ENCODE measurements around the gene FBXL13. TPM values are rescaled to one million over a fixed set of nuclear protein-coding genes. Genes with fewer than 3 reads are reported as not detected.
A peak's percentile ranks its signal among the peaks of the same experiment; 100 is the strongest.
"Not testable (repeated sequence)": the region's sequence is repeated elsewhere in the genome, so short reads cannot be mapped to it uniquely, and the experiment has no call there.

The FBXL13 gene
- total and polyA plus RNA-seq, 10 of the 15 experiments (the other 5 are each of a cell fraction or from before 2014, with no cell fraction given) = 0.08 to 0.95 (median 0.28) TPM; not detected in 2

DNA sequence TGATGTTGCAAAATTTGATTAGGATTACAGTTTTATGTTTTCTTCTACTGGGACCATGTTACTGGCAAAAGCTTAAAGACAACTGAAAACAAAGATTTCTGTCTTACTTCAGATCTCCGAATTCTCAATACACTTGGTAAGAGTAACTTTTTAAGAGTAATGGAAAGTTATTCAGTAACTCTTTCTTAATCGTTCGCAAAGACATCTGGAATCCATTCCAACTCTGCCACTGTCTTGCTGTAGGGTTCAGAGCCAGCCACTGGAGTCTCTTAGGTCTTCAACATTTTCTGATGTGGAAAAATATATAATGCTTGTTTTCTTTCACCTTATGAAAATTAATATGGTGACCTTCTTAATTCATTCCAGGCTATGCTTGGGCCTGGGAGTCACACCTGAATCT is 295.9 kb downstream of the FBXL13 start:
- SMC1A ChIA-PET (ENCODE audit: uncharacterized antibody, unreplicated experiment); FAIRE-seq; H4K20me1 ChIP-seq (ENCODE audit: control insufficient read depth, insufficient read depth): not testable (repeated sequence)

DNA sequence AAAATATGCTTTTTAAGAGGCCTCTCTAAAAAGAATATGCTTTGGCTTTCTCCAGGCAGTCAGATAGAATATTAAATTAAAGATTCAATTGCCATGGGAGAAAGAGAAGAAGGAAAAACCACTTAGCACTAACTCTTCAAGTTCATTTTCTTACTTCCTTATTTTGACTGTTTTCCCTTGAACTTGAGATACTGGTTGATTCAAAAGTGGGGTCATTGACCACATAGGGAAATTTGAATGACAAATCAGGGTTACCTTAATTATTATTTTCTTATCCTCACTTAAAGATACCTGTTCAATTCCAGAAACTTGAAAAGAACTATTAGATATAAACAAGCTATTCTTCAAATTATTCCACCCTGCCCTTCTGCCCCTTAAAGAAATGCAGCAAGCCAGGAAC is 298.4 kb downstream of the FBXL13 start:
- H3K9me3 ChIP-seq (replicated peaks; ENCODE audit: control insufficient read depth, insufficient read depth, low read length); DNase-seq (ENCODE audit: low read depth, low spot score); H3K27me3 ChIP-seq (replicated peaks in 1 of 2; ENCODE audit: control insufficient read depth in 2 of 2, insufficient read depth in 2 of 2, low read length in 1 of 2); H3K4me2 ChIP-seq (ENCODE audit: control insufficient read depth, insufficient read depth); BruUV-seq (replicated peaks); SMC1A ChIA-PET (ENCODE audit: uncharacterized antibody, unreplicated experiment); H3K79me2 ChIP-seq (ENCODE audit: control insufficient read depth, insufficient read depth, low read length); H4K20me1 ChIP-seq (ENCODE audit: control insufficient read depth, insufficient read depth); intact Hi-C loops (cut with micrococcal nuclease; ENCODE audit: unreplicated experiment); H3K27ac ChIP-seq (ENCODE audit: control insufficient read depth, insufficient read depth); RAD21 ChIA-PET (ENCODE audit: unreplicated experiment); H3K36me3 ChIP-seq (ENCODE audit: control insufficient read depth in 2 of 2, insufficient read depth in 2 of 2, low read length in 1 of 2); CTCF ChIA-PET; H2AFZ ChIP-seq (ENCODE audit: control insufficient read depth, low read depth, low read length); FAIRE-seq; in situ Hi-C loops (cut with MboI); H3K9ac ChIP-seq (ENCODE audit: control insufficient read depth, insufficient read depth, low read length); H3K4me1 ChIP-seq (ENCODE audit: control insufficient read depth, insufficient read depth, low read length); H3K4me3 ChIP-seq: not testable (repeated sequence)
- ATAC-seq = peak; percentile 34; the same call in 2 of the 3 replicates
- POLR2A ChIA-PET = interaction anchor here (0.7 kb wide), 1 partner anchor 140 kb away, joined by 3 read pairs; no protein-coding TSS in a partner anchor

More for the DNA sequence above, 295.9 kb downstream of the FBXL13 start:
- H3K9ac ChIP-seq (ENCODE audit: control insufficient read depth, insufficient read depth, low read length); H3K4me1 ChIP-seq (ENCODE audit: control insufficient read depth, insufficient read depth, low read length); ATAC-seq; BruUV-seq (replicated peaks); CTCF ChIA-PET; H3K27me3 ChIP-seq (replicated peaks in 1 of 2; ENCODE audit: control insufficient read depth in 2 of 2, insufficient read depth in 2 of 2, low read length in 1 of 2); RAD21 ChIA-PET (ENCODE audit: unreplicated experiment); POLR2A ChIA-PET; H2AFZ ChIP-seq (ENCODE audit: control insufficient read depth, low read depth, low read length); H3K79me2 ChIP-seq (ENCODE audit: control insufficient read depth, insufficient read depth, low read length); H3K4me3 ChIP-seq; H3K9me3 ChIP-seq (replicated peaks; ENCODE audit: control insufficient read depth, insufficient read depth, low read length); intact Hi-C loops (cut with micrococcal nuclease; ENCODE audit: unreplicated experiment); H3K4me2 ChIP-seq (ENCODE audit: control insufficient read depth, insufficient read depth); DNase-seq (ENCODE audit: low read depth, low spot score); in situ Hi-C loops (cut with MboI); H3K27ac ChIP-seq (ENCODE audit: control insufficient read depth, insufficient read depth); H3K36me3 ChIP-seq (ENCODE audit: control insufficient read depth in 2 of 2, insufficient read depth in 2 of 2, low read length in 1 of 2): not testable (repeated sequence)
- 92% methylated on average over 3 of the region's 3 CpGs for WGBS (ENCODE audit: insufficient coverage, insufficient replicate concordance, low lambda C conversion rate, missing lambda C conversion rate)

DNA sequence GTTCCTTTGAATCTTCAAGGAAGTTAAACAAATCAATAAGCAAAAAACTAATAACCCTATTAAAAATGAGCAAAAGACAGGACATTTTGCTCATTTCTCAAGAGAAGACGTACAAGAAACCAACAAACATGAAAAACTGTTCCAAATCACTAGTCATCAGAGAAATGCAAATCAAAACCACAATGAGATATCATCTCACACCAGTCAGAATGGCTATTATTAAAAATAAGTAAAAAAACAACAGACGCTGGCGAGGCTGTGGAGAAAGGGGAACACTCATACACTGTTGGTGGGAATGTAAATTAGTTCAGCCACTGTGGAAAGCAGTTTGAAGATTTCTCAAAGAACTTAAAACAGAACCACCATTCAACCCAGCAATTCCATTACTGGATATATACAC is 304.1 kb downstream of the FBXL13 start:
- BruUV-seq (replicated peaks); RAD21 ChIA-PET (ENCODE audit: unreplicated experiment); DNase-seq (ENCODE audit: low read depth, low spot score); H2AFZ ChIP-seq (ENCODE audit: control insufficient read depth, low read depth, low read length); CTCF ChIA-PET; H3K79me2 ChIP-seq (ENCODE audit: control insufficient read depth, insufficient read depth, low read length); in situ Hi-C loops (cut with MboI); H3K9me3 ChIP-seq (replicated peaks; ENCODE audit: control insufficient read depth, insufficient read depth, low read length); intact Hi-C loops (cut with micrococcal nuclease; ENCODE audit: unreplicated experiment); H3K9ac ChIP-seq (ENCODE audit: control insufficient read depth, insufficient read depth, low read length); H3K4me1 ChIP-seq (ENCODE audit: control insufficient read depth, insufficient read depth, low read length); H3K4me2 ChIP-seq (ENCODE audit: control insufficient read depth, insufficient read depth); POLR2A ChIA-PET; H3K4me3 ChIP-seq; H3K27me3 ChIP-seq (replicated peaks in 1 of 2; ENCODE audit: control insufficient read depth in 2 of 2, insufficient read depth in 2 of 2, low read length in 1 of 2); H3K36me3 ChIP-seq (ENCODE audit: control insufficient read depth in 2 of 2, insufficient read depth in 2 of 2, low read length in 1 of 2); SMC1A ChIA-PET (ENCODE audit: uncharacterized antibody, unreplicated experiment); FAIRE-seq; H4K20me1 ChIP-seq (ENCODE audit: control insufficient read depth, insufficient read depth); H3K27ac ChIP-seq (ENCODE audit: control insufficient read depth, insufficient read depth): not testable (repeated sequence)
- WGBS (ENCODE audit: insufficient coverage, insufficient replicate concordance, low lambda C conversion rate, missing lambda C conversion rate) = 21% methylated on average over 3 of the region's 3 CpGs
- peak; percentile 16; the same call in 1 of the 2 replicates for TF ChIP-seq RUNX3 (IDR thresholded peaks at IDR 0.05; ENCODE audit: low read length)
- peak; percentile 61 for ATAC-seq

DNA sequence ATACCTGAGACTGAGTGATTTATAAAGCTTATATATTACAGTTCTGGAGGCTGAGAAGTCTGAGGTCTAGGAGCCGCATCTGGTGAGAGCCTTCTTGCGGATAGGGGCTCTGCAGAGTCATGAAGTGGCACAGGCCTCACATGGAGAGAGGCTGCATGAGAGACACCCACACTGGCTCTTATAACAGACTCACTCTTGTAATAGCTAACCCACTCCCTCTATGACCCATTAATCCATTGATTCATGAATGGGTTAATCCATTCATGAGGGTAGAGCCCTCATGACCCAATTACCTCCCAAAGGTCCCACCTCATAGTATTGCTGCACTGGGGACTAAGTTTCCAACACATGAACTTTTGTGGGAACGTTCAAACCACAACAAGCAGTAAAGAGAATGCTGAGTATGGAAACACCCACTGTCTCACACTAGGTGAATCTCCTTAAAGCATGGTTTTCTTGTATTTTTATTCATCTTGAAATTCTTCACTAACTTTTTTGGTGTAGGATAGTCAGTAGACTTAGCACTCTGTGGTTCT is 304.9 kb downstream of the FBXL13 start:
- H4K20me1 ChIP-seq (ENCODE audit: control insufficient read depth, insufficient read depth); RAD21 ChIA-PET (ENCODE audit: unreplicated experiment); POLR2A ChIA-PET; H3K4me3 ChIP-seq; in situ Hi-C loops (cut with MboI); BruUV-seq (replicated peaks); DNase-seq (ENCODE audit: low read depth, low spot score); CTCF ChIA-PET; H3K9me3 ChIP-seq (replicated peaks; ENCODE audit: control insufficient read depth, insufficient read depth, low read length); H3K27ac ChIP-seq (ENCODE audit: control insufficient read depth, insufficient read depth); intact Hi-C loops (cut with micrococcal nuclease; ENCODE audit: unreplicated experiment); ATAC-seq; H3K9ac ChIP-seq (ENCODE audit: control insufficient read depth, insufficient read depth, low read length); H3K36me3 ChIP-seq (ENCODE audit: control insufficient read depth in 2 of 2, insufficient read depth in 2 of 2, low read length in 1 of 2); FAIRE-seq; SMC1A ChIA-PET (ENCODE audit: uncharacterized antibody, unreplicated experiment); H3K27me3 ChIP-seq (replicated peaks in 1 of 2; ENCODE audit: control insufficient read depth in 2 of 2, insufficient read depth in 2 of 2, low read length in 1 of 2); H2AFZ ChIP-seq (ENCODE audit: control insufficient read depth, low read depth, low read length); H3K79me2 ChIP-seq (ENCODE audit: control insufficient read depth, insufficient read depth, low read length); H3K4me1 ChIP-seq (ENCODE audit: control insufficient read depth, insufficient read depth, low read length); H3K4me2 ChIP-seq (ENCODE audit: control insufficient read depth, insufficient read depth): not testable (repeated sequence)
- WGBS (ENCODE audit: insufficient coverage, insufficient replicate concordance, low lambda C conversion rate, missing lambda C conversion rate) = 100% methylated on average over 1 of the region's 3 CpGs

All from GM12878 (cell line).